ENCODE results near the gene CACNA1D. TPM values are rescaled to one million over a fixed set of nuclear protein-coding genes. Genes with fewer than 3 reads are reported as not detected.

CACNA1D gene
- total RNA-seq, 1 experiment from 2014 or later = 1.1 TPM

DNA sequence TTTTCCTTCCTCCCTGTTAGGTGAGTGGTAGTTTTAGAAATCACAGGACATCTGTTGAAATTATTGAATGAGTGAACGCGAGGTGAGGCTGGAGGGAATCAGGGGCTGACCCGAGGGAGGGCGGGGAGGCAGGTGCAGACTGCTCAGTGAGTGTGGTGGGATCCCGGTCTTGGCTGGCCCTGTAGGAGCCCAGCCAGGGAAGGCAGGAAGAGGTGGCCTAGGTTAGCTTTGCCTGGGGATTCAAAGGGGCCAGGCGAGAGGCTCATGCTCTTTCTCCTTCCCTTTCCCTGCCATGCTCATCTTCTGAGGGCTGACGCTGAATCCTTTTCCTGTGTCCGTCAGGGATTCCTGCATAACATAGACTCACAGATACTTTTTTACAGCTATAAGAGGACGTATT lies 15.1 kb downstream of the CACNA1D start (continued):
- TF ChIP-seq, protein P1, sequence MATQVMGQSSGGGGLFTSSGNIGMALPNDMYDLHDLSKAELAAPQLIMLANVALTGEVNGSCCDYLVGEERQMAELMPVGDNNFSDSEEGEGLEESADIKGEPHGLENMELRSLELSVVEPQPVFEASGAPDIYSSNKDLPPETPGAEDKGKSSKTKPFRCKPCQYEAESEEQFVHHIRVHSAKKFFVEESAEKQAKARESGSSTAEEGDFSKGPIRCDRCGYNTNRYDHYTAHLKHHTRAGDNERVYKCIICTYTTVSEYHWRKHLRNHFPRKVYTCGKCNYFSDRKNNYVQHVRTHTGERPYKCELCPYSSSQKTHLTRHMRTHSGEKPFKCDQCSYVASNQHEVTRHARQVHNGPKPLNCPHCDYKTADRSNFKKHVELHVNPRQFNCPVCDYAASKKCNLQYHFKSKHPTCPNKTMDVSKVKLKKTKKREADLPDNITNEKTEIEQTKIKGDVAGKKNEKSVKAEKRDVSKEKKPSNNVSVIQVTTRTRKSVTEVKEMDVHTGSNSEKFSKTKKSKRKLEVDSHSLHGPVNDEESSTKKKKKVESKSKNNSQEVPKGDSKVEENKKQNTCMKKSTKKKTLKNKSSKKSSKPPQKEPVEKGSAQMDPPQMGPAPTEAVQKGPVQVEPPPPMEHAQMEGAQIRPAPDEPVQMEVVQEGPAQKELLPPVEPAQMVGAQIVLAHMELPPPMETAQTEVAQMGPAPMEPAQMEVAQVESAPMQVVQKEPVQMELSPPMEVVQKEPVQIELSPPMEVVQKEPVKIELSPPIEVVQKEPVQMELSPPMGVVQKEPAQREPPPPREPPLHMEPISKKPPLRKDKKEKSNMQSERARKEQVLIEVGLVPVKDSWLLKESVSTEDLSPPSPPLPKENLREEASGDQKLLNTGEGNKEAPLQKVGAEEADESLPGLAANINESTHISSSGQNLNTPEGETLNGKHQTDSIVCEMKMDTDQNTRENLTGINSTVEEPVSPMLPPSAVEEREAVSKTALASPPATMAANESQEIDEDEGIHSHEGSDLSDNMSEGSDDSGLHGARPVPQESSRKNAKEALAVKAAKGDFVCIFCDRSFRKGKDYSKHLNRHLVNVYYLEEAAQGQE (IDR thresholded peaks at IDR 0.05; ENCODE audit: low read depth) = no peak
- no peak for TF ChIP-seq RAD21 (IDR thresholded peaks at IDR 0.05; ENCODE audit: low read depth)

DNA sequence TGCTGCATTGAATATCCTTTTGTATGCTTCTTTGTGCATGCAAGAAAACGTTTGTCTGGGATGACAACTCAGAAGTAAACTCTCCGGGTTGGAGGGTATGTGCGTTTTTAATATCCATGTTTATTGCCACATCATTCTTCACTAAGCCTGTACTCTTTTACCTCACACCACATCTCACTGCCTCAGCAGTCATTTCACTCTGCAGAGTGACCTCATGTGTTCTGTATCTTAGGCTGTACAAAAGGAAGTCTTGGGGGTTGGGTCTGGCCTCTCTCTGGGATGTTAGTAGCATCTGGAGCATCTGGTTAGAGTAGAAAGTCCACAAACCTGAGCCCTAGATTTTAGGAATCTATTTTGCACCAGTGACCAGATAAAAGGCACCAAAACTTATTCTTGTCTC lies 16.1 kb downstream of the CACNA1D start:
- BruUV-seq (replicated peaks) = no TSS peak
- H3K9ac ChIP-seq (ENCODE audit: low read length) = no peak overlapping the region
- H3K79me2 ChIP-seq (ENCODE audit: insufficient read depth, low read length) = no peaks in the 10 kb centered on the region
- no peak for ATAC-seq
- no peaks in the 10 kb centered on the region for H4K20me1 ChIP-seq (ENCODE audit: insufficient read depth)
- no peaks in the 10 kb centered on the region for H3K36me3 ChIP-seq (ENCODE audit: control insufficient read depth in 1 of 2, insufficient read depth in 2 of 2, low read length in 2 of 2)
- H3K4me2 ChIP-seq (ENCODE audit: low read length) = no peak overlapping the region
- ChIA-PET POLR2A (no interaction called here), RAD21 (ENCODE audit: low non-redundant PET in 1 of 2, low total read pairs in 2 of 2, uncharacterized antibody in 2 of 2, unreplicated experiment in 2 of 2) (no interaction called here), CTCF (no interaction called here)
- H2AFZ ChIP-seq (ENCODE audit: low read depth, low read length, poor library complexity, severe bottlenecking) = no peak overlapping the region
- no peaks in the 10 kb centered on the region for H3K9me2 ChIP-seq (ENCODE audit: insufficient read depth)
- H3K4me1 ChIP-seq (ENCODE audit: control insufficient read depth in 1 of 2, insufficient read depth in 2 of 2, low read length in 2 of 2) = no peaks in the 10 kb centered on the region
- peaks cover 14% of the 10 kb centered on the region for H3K27me3 ChIP-seq (ENCODE audit: insufficient read depth, low read length)
- intact Hi-C loops (cut with micrococcal nuclease) = no loop called here
- no peak overlapping the region for H3K27ac ChIP-seq (ENCODE audit: low read depth, low read length)
- no peaks in the 10 kb centered on the region for H3K9me3 ChIP-seq (ENCODE audit: control insufficient read depth in 1 of 2, insufficient read depth in 1 of 2, low read depth in 1 of 2, low read length in 2 of 2)
- H3K4me3 ChIP-seq (replicated peaks in 1 of 2; ENCODE audit: low read depth in 1 of 2, low read length in 2 of 2) = no peak overlapping the region
- DNase-seq (ENCODE audit: low read depth, low spot score) = no peak
- TF ChIP-seq CBX3 (IDR thresholded peaks at IDR 0.05; ENCODE audit: low read depth) = no peak
- TF ChIP-seq ZBTB33 (IDR thresholded peaks at IDR 0.05; ENCODE audit: extremely low read depth, insufficient replicate concordance, low read length) = no peak
- TF ChIP-seq YY1 (IDR thresholded peaks at IDR 0.05; ENCODE audit: extremely low read depth, insufficient replicate concordance, low read depth, low read length) = no peak
- no peak for TF ChIP-seq POLR2AphosphoS5 (IDR thresholded peaks at IDR 0.05; ENCODE audit: low read depth, low read length)
- no peak for TF ChIP-seq POLR2A (IDR thresholded peaks at IDR 0.05; ENCODE audit: borderline replicate concordance, extremely low read depth, insufficient read depth, insufficient read length)
- no peak for TF ChIP-seq SIN3A (IDR thresholded peaks at IDR 0.05; ENCODE audit: low read depth)
- no peak for TF ChIP-seq CEBPB (IDR thresholded peaks at IDR 0.05; ENCODE audit: low read depth)
- TF ChIP-seq FOSL1 (IDR thresholded peaks at IDR 0.05; ENCODE audit: low read depth) = no peak
- TF ChIP-seq, protein P1 (IDR thresholded peaks at IDR 0.05; ENCODE audit: low read depth) = no peak
- TF ChIP-seq, protein P2, sequence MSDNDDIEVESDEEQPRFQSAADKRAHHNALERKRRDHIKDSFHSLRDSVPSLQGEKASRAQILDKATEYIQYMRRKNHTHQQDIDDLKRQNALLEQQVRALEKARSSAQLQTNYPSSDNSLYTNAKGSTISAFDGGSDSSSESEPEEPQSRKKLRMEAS (IDR thresholded peaks at IDR 0.05) = no peak
- TF ChIP-seq ELF1 (IDR thresholded peaks at IDR 0.05; ENCODE audit: borderline replicate concordance, low read depth) = no peak
- no peak for TF ChIP-seq ATF3 (IDR thresholded peaks at IDR 0.05)

Data from HCT116 (cell line).